ENCODE results near the gene TRMU.

The TRMU gene

GRCh38 chr22:46368871-46369715 lies 33.6 kb downstream of the TRMU start:
- no peak for FAIRE-seq
- no peak for DNase-seq (ENCODE audit: low spot score)

- DNase-seq (ENCODE audit: low spot score) = no peak
- no peak for FAIRE-seq
These were observed 34.4 kb downstream of the TRMU start for GRCh38 chr22:46369716-46370583.

GRCh38 chr22:46370584-46371291 lies 35.2 kb downstream of the TRMU start:
- DNase-seq (ENCODE audit: low spot score) (no peak), FAIRE-seq (no peak)

- FAIRE-seq = no peak
These were observed 36.2 kb downstream of the TRMU start for GRCh38 chr22:46371623-46372226.

GRCh38 chr22:46372686-46373085 lies 37.2 kb downstream of the TRMU start:
- no peak for FAIRE-seq
- no peak for DNase-seq (ENCODE audit: low spot score)

More at GRCh38 chr22:46371623-46372226, 36.2 kb downstream of the TRMU start:
- DNase-seq (ENCODE audit: low spot score) = no peak

GRCh38 chr22:46373159-46373558 lies 37.6 kb downstream of the TRMU start:
- DNase-seq (ENCODE audit: low spot score) = no peak
- FAIRE-seq = no peak

- DNase-seq (ENCODE audit: low spot score) (peak; percentile 90), FAIRE-seq (peak; percentile 93)
These were observed 38.6 kb downstream of the TRMU start for GRCh38 chr22:46373921-46374662.

GRCh38 chr22:46374663-46375474 lies 39.4 kb downstream of the TRMU start:
- no peak for DNase-seq (ENCODE audit: low spot score)
- no peak for FAIRE-seq

- peak; percentile 31 for FAIRE-seq
These were observed 40.6 kb downstream of the TRMU start for GRCh38 chr22:46376111-46376510.

GRCh38 chr22:46376908-46377524 lies 41.5 kb downstream of the TRMU start:
- no peak for DNase-seq (ENCODE audit: low spot score)
- FAIRE-seq = no peak

More at GRCh38 chr22:46376111-46376510, 40.6 kb downstream of the TRMU start:
- no peak for DNase-seq (ENCODE audit: low spot score)

GRCh38 chr22:46377525-46378425 lies 42.3 kb downstream of the TRMU start:
- peak; percentile 90 for DNase-seq (ENCODE audit: low spot score)
- peak; percentile 91 for FAIRE-seq

- FAIRE-seq (no peak), DNase-seq (ENCODE audit: low spot score) (no peak)
These were observed 43.0 kb downstream of the TRMU start for GRCh38 chr22:46378426-46379065.

- FAIRE-seq = peak; percentile 77
- peak; percentile 77 for DNase-seq (ENCODE audit: low spot score)
These were observed 43.8 kb downstream of the TRMU start for GRCh38 chr22:46379066-46379930.

GRCh38 chr22:46380069-46380468 lies 44.6 kb downstream of the TRMU start:
- no peak for DNase-seq (ENCODE audit: low spot score)
- no peak for FAIRE-seq

GRCh38 chr22:46380581-46380980 lies 45.1 kb downstream of the TRMU start:
- FAIRE-seq = no peak
- DNase-seq (ENCODE audit: low spot score) = no peak

GRCh38 chr22:46381142-46381541 lies 45.6 kb downstream of the TRMU start:
- FAIRE-seq = peak; percentile 41
- peak; percentile 54 for DNase-seq (ENCODE audit: low spot score)

GRCh38 chr22:46381731-46382130 lies 46.2 kb downstream of the TRMU start:
- FAIRE-seq (no peak), DNase-seq (ENCODE audit: low spot score) (no peak)

Data from RCC 7860 (cell line).